Fibroblast of lung (primary cell): ENCODE measurements around the gene CFAP107. TPM values are rescaled to one million over a fixed set of nuclear protein-coding genes. Genes with fewer than 3 reads are reported as not detected.

Experiments used
- DNase-seq, 2 donors: peaks; one replicate each; pipeline versions ENCODE4 v3.0.0 to v3.0.0-alpha.2; 2010; ENCODE audit warnings: low read depth in 2 of 2
- H2AFZ ChIP-seq: 2 replicates; pipeline ENCODE4 v1.5.1; 2012; ENCODE audit warnings: low read length, control low read depth, inconsistent platforms
- H3K27ac ChIP-seq: 2 replicates; pipeline ENCODE4 v1.5.1; 2011; ENCODE audit warnings: low read length, control low read depth; ENCODE audit not compliant: insufficient read depth
- H3K27me3 ChIP-seq: 2 replicates; pipeline ENCODE4 v1.5.1; 2011; ENCODE audit warnings: mild to moderate bottlenecking, low read length; ENCODE audit not compliant: control insufficient read depth, insufficient read depth
- H3K36me3 ChIP-seq: 2 replicates; pipeline ENCODE4 v1.5.1; 2011; ENCODE audit warnings: low read length; ENCODE audit not compliant: control insufficient read depth, insufficient read depth
- H3K4me1 ChIP-seq: 2 replicates; pipeline ENCODE4 v1.5.1; 2011; ENCODE audit warnings: low read length; ENCODE audit not compliant: control insufficient read depth, insufficient read depth; ENCODE audit errors: extremely low read depth
- H3K4me2 ChIP-seq: 2 replicates; pipeline ENCODE4 v1.5.1; 2011; ENCODE audit warnings: low read length, control low read depth; ENCODE audit not compliant: insufficient read depth; ENCODE audit errors: extremely low read depth
- H3K4me3 ChIP-seq, 4 experiments: fragments of 200-600 bp in 1 of 4; sonication (generic) in 1 of 4; replicated peaks in 1 of 4; 2 replicates each; pipeline ENCODE4 v1.5.1; 2011 to 2016; ENCODE audit warnings: low read length in 4 of 4, low read depth in 3 of 4, mild to moderate bottlenecking in 3 of 4, control low read depth in 2 of 4, inconsistent platforms in 1 of 4, mixed read lengths in 1 of 4; ENCODE audit not compliant: insufficient read depth in 1 of 4; ENCODE audit errors: control extremely low read depth in 1 of 4
- H3K79me2 ChIP-seq: 2 replicates; pipeline ENCODE4 v1.5.1; 2012; ENCODE audit warnings: mild to moderate bottlenecking, low read length, inconsistent platforms; ENCODE audit not compliant: control insufficient read depth, insufficient read depth
- H3K9ac ChIP-seq: 2 replicates; pipeline ENCODE4 v1.5.1; 2011; ENCODE audit warnings: mild to moderate bottlenecking, low read length, control low read depth; ENCODE audit not compliant: insufficient read depth
- H3K9me3 ChIP-seq: 2 replicates; pipeline ENCODE4 v1.5.1; 2012; ENCODE audit warnings: low read depth, low read length; ENCODE audit not compliant: control insufficient read depth, insufficient read depth
- H4K20me1 ChIP-seq: 2 replicates; pipeline ENCODE4 v1.5.1; 2011; ENCODE audit warnings: low read length; ENCODE audit not compliant: control insufficient read depth, insufficient read depth; ENCODE audit errors: extremely low read depth
- EZH2 ChIP-seq: IDR thresholded peaks from 2 replicates; pipeline ENCODE4 v1.5.1; 2012; ENCODE audit warnings: low read length, control low read depth, mild to moderate bottlenecking; ENCODE audit errors: missing control alignments
- polyA plus RNA-seq, 2 donors: library from polyadenylated mRNA; depleted of rRNA in 1 of 2; stranded (reverse) in 1 of 2; unstranded in 1 of 2; fragments of >200 nt; gene quantifications; 2 replicates each; pipeline ENCODE4 v1.2.1, GENCODE V29; 2011 to 2012; ENCODE audit warnings: missing spikeins in 1 of 2
- total RNA-seq: library from RNA; depleted of rRNA; stranded (reverse); fragments of >200 nt; gene quantifications from 2 replicates; pipeline ENCODE4 v1.2.1, GENCODE V29; 2014
- TF ChIP-seq, protein P1 (sequence below), 2 donors: IDR thresholded peaks in 1 of 2; conservative IDR thresholded peaks in 1 of 2; 1 replicate in 1 of 2; 2 replicates in 1 of 2; pipeline ENCODE4 v1.5.1; 2011 to 2012; ENCODE audit warnings: low read length in 2 of 2, control low read depth in 1 of 2, inconsistent platforms in 1 of 2, low read depth in 1 of 2, mild to moderate bottlenecking in 1 of 2

The CFAP107 gene
- total and polyA plus RNA-seq, 2 donors (not counting 1 experiment from before 2014, with no cell fraction given) = not detected

DNA sequence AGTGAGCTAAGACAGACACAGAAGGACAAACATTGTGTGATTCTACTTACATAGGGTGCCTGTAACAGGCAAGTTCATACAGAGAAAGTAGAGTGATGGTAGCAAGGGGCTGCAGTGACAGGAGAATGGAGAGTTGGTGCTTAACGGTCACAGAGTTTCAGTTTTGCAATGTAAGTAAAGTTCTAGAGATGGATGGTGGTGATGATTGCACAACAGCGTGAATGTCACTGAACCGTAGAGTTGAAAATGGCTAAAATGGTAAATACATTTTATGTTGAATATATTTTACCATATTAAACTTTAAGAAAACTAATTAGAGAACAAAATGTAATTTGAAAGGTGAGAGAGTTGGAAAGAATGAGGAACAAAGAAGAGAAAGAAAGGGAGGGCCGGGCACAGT lies 8.7 kb downstream of the CFAP107 start:
- H3K27ac ChIP-seq = no peak overlapping the region
- H2AFZ ChIP-seq = no peak overlapping the region
- no peaks in the 10 kb centered on the region for H3K79me2 ChIP-seq
- no peak overlapping the region for H3K4me2 ChIP-seq
- no peak for DNase-seq
- H3K27me3 ChIP-seq = no peaks in the 10 kb centered on the region
- H3K36me3 ChIP-seq = no peaks in the 10 kb centered on the region
- no peak for TF ChIP-seq EZH2
- TF ChIP-seq, protein P1, sequence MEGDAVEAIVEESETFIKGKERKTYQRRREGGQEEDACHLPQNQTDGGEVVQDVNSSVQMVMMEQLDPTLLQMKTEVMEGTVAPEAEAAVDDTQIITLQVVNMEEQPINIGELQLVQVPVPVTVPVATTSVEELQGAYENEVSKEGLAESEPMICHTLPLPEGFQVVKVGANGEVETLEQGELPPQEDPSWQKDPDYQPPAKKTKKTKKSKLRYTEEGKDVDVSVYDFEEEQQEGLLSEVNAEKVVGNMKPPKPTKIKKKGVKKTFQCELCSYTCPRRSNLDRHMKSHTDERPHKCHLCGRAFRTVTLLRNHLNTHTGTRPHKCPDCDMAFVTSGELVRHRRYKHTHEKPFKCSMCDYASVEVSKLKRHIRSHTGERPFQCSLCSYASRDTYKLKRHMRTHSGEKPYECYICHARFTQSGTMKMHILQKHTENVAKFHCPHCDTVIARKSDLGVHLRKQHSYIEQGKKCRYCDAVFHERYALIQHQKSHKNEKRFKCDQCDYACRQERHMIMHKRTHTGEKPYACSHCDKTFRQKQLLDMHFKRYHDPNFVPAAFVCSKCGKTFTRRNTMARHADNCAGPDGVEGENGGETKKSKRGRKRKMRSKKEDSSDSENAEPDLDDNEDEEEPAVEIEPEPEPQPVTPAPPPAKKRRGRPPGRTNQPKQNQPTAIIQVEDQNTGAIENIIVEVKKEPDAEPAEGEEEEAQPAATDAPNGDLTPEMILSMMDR (conservative IDR thresholded peaks at IDR 0.05 in 1 of 2, IDR thresholded peaks at IDR 0.05 in 1 of 2; ENCODE audit: low read depth in 1 of 2, low read length in 2 of 2) = no peak
- H3K4me3 ChIP-seq = no peak overlapping the region
- H3K4me1 ChIP-seq = no peaks in the 10 kb centered on the region
- no peaks in the 10 kb centered on the region for H3K9me3 ChIP-seq
- H4K20me1 ChIP-seq = no peaks in the 10 kb centered on the region
- no peak overlapping the region for H3K9ac ChIP-seq

DNA sequence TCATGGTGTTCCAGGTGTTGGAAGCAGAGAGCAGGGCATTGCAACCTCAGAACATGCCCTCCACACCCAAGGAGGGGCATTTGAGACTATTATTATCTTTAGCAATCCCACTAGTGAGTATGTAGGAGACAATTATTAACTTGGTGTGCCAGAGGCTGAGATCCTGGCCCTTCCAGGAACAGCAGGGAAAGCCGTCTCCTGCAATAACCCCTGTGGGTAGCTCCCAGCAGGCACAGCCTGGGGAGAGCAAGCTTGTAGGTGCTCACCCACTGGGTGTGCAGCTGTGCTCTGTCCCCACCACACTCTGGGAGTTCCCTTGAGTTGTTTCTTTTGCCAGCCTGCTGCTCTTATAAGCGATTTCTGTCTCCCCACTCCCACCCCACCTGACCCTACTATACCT lies 10.3 kb downstream of the CFAP107 start:
- H3K27ac ChIP-seq = no peak overlapping the region
- no peak overlapping the region for H3K4me3 ChIP-seq
- TF ChIP-seq, protein P1 (conservative IDR thresholded peaks at IDR 0.05 in 1 of 2, IDR thresholded peaks at IDR 0.05 in 1 of 2; ENCODE audit: low read depth in 1 of 2, low read length in 2 of 2) = no peak
- no peak for TF ChIP-seq EZH2
- H3K9ac ChIP-seq = no peak overlapping the region
- no peaks in the 10 kb centered on the region for H4K20me1 ChIP-seq
- H3K79me2 ChIP-seq = no peaks in the 10 kb centered on the region
- no peak overlapping the region for H2AFZ ChIP-seq
- H3K27me3 ChIP-seq = no peaks in the 10 kb centered on the region
- H3K9me3 ChIP-seq = no peaks in the 10 kb centered on the region
- no peaks in the 10 kb centered on the region for H3K36me3 ChIP-seq
- no peak overlapping the region for H3K4me2 ChIP-seq
- no peaks in the 10 kb centered on the region for H3K4me1 ChIP-seq
- DNase-seq = no peak

DNA sequence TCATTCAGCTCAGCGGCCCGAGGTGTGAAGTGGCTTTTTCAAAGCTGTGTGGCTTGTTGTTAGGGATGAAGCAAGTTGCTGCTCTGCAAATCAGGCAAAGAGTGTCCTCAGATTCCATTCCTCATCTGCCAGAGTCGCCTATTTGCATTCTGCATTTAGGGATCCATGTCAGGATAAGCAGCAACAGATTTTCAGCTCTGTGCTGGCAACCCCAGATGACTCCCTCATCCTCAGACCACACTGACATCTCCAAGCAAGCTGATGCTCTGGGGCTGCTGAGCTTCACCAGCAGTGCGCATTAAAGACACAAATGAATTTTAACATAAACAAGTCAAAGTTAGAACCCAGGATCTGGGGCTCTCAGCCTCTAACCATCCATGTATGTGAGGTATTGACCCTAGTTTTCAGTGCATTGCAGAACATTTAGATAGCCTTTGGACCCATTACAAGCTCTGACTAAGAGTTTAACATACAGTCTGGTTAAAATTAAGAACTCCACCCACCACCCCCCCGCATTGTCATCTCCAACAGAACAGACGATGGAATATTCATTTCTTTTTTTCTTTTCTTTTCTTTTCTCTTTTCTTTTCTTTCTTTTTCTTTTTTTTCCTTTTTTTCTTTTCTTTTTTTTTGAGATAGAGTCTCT lies 10.9 kb downstream of the CFAP107 start:
- no peak for DNase-seq
- H3K36me3 ChIP-seq = no peaks in the 10 kb centered on the region
- no peak overlapping the region for H2AFZ ChIP-seq
- no peak overlapping the region for H3K27ac ChIP-seq
- H3K4me1 ChIP-seq = no peaks in the 10 kb centered on the region
- H3K27me3 ChIP-seq = no peaks in the 10 kb centered on the region
- no peak overlapping the region for H3K4me3 ChIP-seq
- no peaks in the 10 kb centered on the region for H4K20me1 ChIP-seq
- H3K9me3 ChIP-seq = no peaks in the 10 kb centered on the region
- no peak overlapping the region for H3K9ac ChIP-seq
- no peak overlapping the region for H3K4me2 ChIP-seq
- no peak for TF ChIP-seq EZH2
- TF ChIP-seq, protein P1 (conservative IDR thresholded peaks at IDR 0.05 in 1 of 2, IDR thresholded peaks at IDR 0.05 in 1 of 2; ENCODE audit: low read depth in 1 of 2, low read length in 2 of 2) = no peak
- no peaks in the 10 kb centered on the region for H3K79me2 ChIP-seq
